ENCODE measurements around the gene KRTAP3-3.
"Not testable (repeated sequence)": the region's sequence is repeated elsewhere in the genome, so short reads cannot be mapped to it uniquely, and the experiment has no call there.

- not testable (repeated sequence) for TF ChIP-seq CTCF (IDR thresholded peaks at IDR 0.05; ENCODE audit: insufficient read depth, low read length, poor library complexity, severe bottlenecking); EZH2phosphoT487 (conservative IDR thresholded peaks at IDR 0.05; ENCODE audit: low read length)
Measured at GRCh38 chr17:40999563-40999962, 5.6 kb upstream of the KRTAP3-3 start, which contains the start of gene KRTAP3-2.

All from SU-DHL-6 (cell line).